HepG2 (cell line): ENCODE data around the gene NIBAN1. TPM values are rescaled to one million over a fixed set of nuclear protein-coding genes. Genes with fewer than 3 reads are reported as not detected.

Source experiments
- ATAC-seq: fragments of 200-7000 bp; cut with Tn5 transposase; 3 replicates; pipeline ENCODE4 v1.9.1; 2020; ENCODE audit warnings: mild to moderate bottlenecking, moderate library complexity
- BruUV-seq: library from RNA; stranded (reverse); fragments of 400-500 nt; replicated peaks from 2 replicates; lab custom pipeline; 2021; lab: Mats Ljungman, UMichigan
- CTCF ChIA-PET: fragments of 300-600 bp; formaldehyde crosslinking; extraction: SDS; loops from one replicate; lab custom pipeline; 2021; ENCODE audit warnings: low total read pairs, inconsistent platforms, low intra/inter-chr PET ratio; lab: Yijun Ruan, JAX
- POLR2A ChIA-PET: fragments of 350-600 bp; sonication (Branson Sonifier 250); formaldehyde crosslinking; loops from one replicate; lab custom pipeline; 2020; ENCODE audit warnings: antibody characterized with exemption, inconsistent platforms; lab: Yijun Ruan, JAX
- DNase-seq: peaks from one replicate; pipeline ENCODE4 v3.0.0-alpha.2; 2015; ENCODE audit warnings: low spot score
- FAIRE-seq: peaks from 3 replicates; lab custom pipeline; 2011; peaks lifted over from hg19 to GRCh38; lab: Jason Lieb, UNC
- H2AFZ ChIP-seq: one replicate; pipeline ENCODE4 v1.6.1; 2011; ENCODE audit warnings: low read length, inconsistent platforms
- H3K27ac ChIP-seq: fragments of 300-600 bp; 3 replicates; pipeline ENCODE4 v1.8.0; 2011; ENCODE audit warnings: mixed run types, mild to moderate bottlenecking, mixed read lengths, low read length, inconsistent platforms; ENCODE audit not compliant: insufficient read depth; ENCODE audit errors: extremely low read length
- H3K27me3 ChIP-seq, 2 experiments: fragments of 200-600 bp in 1 of 2; 2 replicates in 1 of 2; 3 replicates in 1 of 2; pipeline versions ENCODE4 v1.6.0 to v1.8.0; 2011; ENCODE audit warnings: low read length in 2 of 2, mild to moderate bottlenecking in 2 of 2, moderate library complexity in 2 of 2, inconsistent platforms in 1 of 2; ENCODE audit not compliant: insufficient read depth in 2 of 2, control insufficient read depth in 1 of 2
- H3K36me3 ChIP-seq, 2 experiments: fragments of 200-600 bp in 1 of 2; replicated peaks in 1 of 2; 2 replicates in 1 of 2; 3 replicates in 1 of 2; pipeline versions ENCODE4 v1.5.1 to v1.8.0; 2011; ENCODE audit warnings: low read length in 2 of 2, inconsistent platforms in 1 of 2; ENCODE audit not compliant: insufficient read depth in 2 of 2, control insufficient read depth in 1 of 2
- H3K4me1 ChIP-seq: 2 replicates; pipeline ENCODE4 v1.5.1; 2012; ENCODE audit warnings: low read length, inconsistent platforms; ENCODE audit not compliant: insufficient read depth
- H3K4me2 ChIP-seq: 2 replicates; pipeline ENCODE4 v1.6.0; 2011; ENCODE audit warnings: low read depth, low read length, inconsistent platforms
- H3K4me3 ChIP-seq, 3 experiments: fragments of 200-600 bp in 1 of 3; sonication (generic), shearing (Covaris generic) in 1 of 3; replicated peaks in 1 of 3; 2 replicates each; pipeline ENCODE4 v1.5.1; 2011 to 2016; ENCODE audit warnings: low read length in 3 of 3, inconsistent platforms in 2 of 3, low read depth in 2 of 3, mild to moderate bottlenecking in 2 of 3, control low read depth in 1 of 3, mixed read lengths in 1 of 3; ENCODE audit not compliant: insufficient read depth in 1 of 3
- H3K79me2 ChIP-seq: one replicate; pipeline ENCODE4 v1.6.1; 2011; ENCODE audit warnings: low read length, inconsistent platforms; ENCODE audit not compliant: insufficient read depth
- H3K9ac ChIP-seq: 2 replicates; pipeline ENCODE4 v1.6.0; 2011; ENCODE audit warnings: mild to moderate bottlenecking, low read depth, low read length, inconsistent platforms; ENCODE audit not compliant: insufficient read depth
- H3K9me3 ChIP-seq: 2 replicates; pipeline ENCODE4 v1.5.1; 2012; ENCODE audit warnings: mild to moderate bottlenecking, low read length
- H4K20me1 ChIP-seq: 2 replicates; pipeline ENCODE4 v1.6.0; 2011; ENCODE audit warnings: inconsistent platforms, mild to moderate bottlenecking, low read length, moderate library complexity; ENCODE audit not compliant: insufficient read depth
- ATF7 ChIP-seq, 2 experiments: fragments of 450-650 bp in 1 of 2; sonication (generic) in 1 of 2; formaldehyde crosslinking in 1 of 2; IDR thresholded peaks; 2 replicates each; pipeline versions ENCODE4 v1.4.0 to v1.6.1; 2016 to 2020; ENCODE audit warnings: antibody characterized with exemption in 1 of 2, mild to moderate bottlenecking in 1 of 2, missing genetic modification reagents in 1 of 2
- CENPX ChIP-seq: sonication (generic); formaldehyde crosslinking; IDR thresholded peaks from 2 replicates; pipeline ENCODE4 v1.9.0; 2021; ENCODE audit warnings: mild to moderate bottlenecking, missing genetic modification reagents, moderate library complexity
- FOXA3 ChIP-seq: IDR thresholded peaks from 2 replicates; pipeline ENCODE4 v1.6.1; 2016; ENCODE audit warnings: missing genetic modification reagents, missing compliant biosample characterization
- HES4 ChIP-seq: sonication (generic); formaldehyde crosslinking; IDR thresholded peaks from 2 replicates; pipeline ENCODE4 v1.9.0; 2021; ENCODE audit warnings: mild to moderate bottlenecking, missing genetic modification reagents, borderline replicate concordance
- JUNB ChIP-seq: sonication (generic); formaldehyde crosslinking; IDR thresholded peaks from 2 replicates; pipeline ENCODE4 v1.8.0; 2022; ENCODE audit warnings: missing genetic modification reagents, mild to moderate bottlenecking, borderline replicate concordance
- LCORL ChIP-seq, 2 experiments: fragments of 450-650 bp in 1 of 2; sonication (generic) in 1 of 2; formaldehyde crosslinking in 1 of 2; IDR thresholded peaks; 2 replicates each; pipeline versions ENCODE4 v1.5.0 to v1.6.1; 2017 to 2020; ENCODE audit warnings: antibody characterized with exemption in 1 of 2, missing genetic modification reagents in 1 of 2
- MED1 ChIP-seq: sonication (generic); formaldehyde crosslinking; IDR thresholded peaks from 2 replicates; pipeline ENCODE4 v1.4.0; 2020; ENCODE audit warnings: missing genetic modification reagents
- MED8 ChIP-seq: sonication (generic); formaldehyde crosslinking; IDR thresholded peaks from 2 replicates; pipeline ENCODE4 v1.8.1; 2023; ENCODE audit warnings: mild to moderate bottlenecking, missing genetic modification reagents; ENCODE audit not compliant: insufficient replicate concordance
- MZF1 ChIP-seq: sonication (generic); formaldehyde crosslinking; IDR thresholded peaks from 2 replicates; pipeline ENCODE4 v1.8.1; 2023; ENCODE audit warnings: mild to moderate bottlenecking, missing genetic modification reagents, borderline replicate concordance
- NR3C1 ChIP-seq: sonication (generic); formaldehyde crosslinking; IDR thresholded peaks from 2 replicates; pipeline ENCODE4 v1.4.0; 2020; ENCODE audit warnings: missing genetic modification reagents
- POLR2AphosphoS2 ChIP-seq: IDR thresholded peaks from 2 replicates; pipeline ENCODE4 v1.6.1; 2011; ENCODE audit warnings: low read depth, low read length, improper control_type of control experiment
- RFXAP ChIP-seq: sonication (generic); formaldehyde crosslinking; IDR thresholded peaks from 2 replicates; pipeline ENCODE4 v1.4.0; 2020; ENCODE audit warnings: missing genetic modification reagents, borderline replicate concordance
- SALL2 ChIP-seq: sonication (generic); formaldehyde crosslinking; IDR thresholded peaks from 2 replicates; pipeline ENCODE4 v1.8.1; 2023; ENCODE audit warnings: mild to moderate bottlenecking, missing genetic modification reagents, inconsistent platforms
- TAF1 ChIP-seq: sonication (generic); formaldehyde crosslinking; IDR thresholded peaks from 2 replicates; pipeline ENCODE4 v1.4.0; 2020; ENCODE audit warnings: missing genetic modification reagents
- ZFAT ChIP-seq: sonication (generic); formaldehyde crosslinking; conservative IDR thresholded peaks from 2 replicates; pipeline ENCODE4 v1.8.1; 2023; ENCODE audit warnings: missing genetic modification reagents, inconsistent platforms
- ZNF20 ChIP-seq: sonication (generic); formaldehyde crosslinking; IDR thresholded peaks from 2 replicates; pipeline ENCODE4 v1.4.0; 2020; ENCODE audit warnings: mild to moderate bottlenecking, moderate library complexity, missing genetic modification reagents
- ZNF234 ChIP-seq: sonication (generic); formaldehyde crosslinking; conservative IDR thresholded peaks from 2 replicates; pipeline ENCODE4 v1.5.1; 2020; ENCODE audit warnings: mild to moderate bottlenecking, missing genetic modification reagents
- ZNF335 ChIP-seq: sonication (generic); formaldehyde crosslinking; IDR thresholded peaks from 2 replicates; pipeline ENCODE4 v1.4.0; 2020; ENCODE audit warnings: missing genetic modification reagents
- ZNF674 ChIP-seq: sonication (generic); formaldehyde crosslinking; IDR thresholded peaks from 2 replicates; pipeline ENCODE4 v1.5.0; 2020; ENCODE audit warnings: low read depth, mild to moderate bottlenecking, missing genetic modification reagents
- ZSCAN31 ChIP-seq: sonication (generic); formaldehyde crosslinking; IDR thresholded peaks from 2 replicates; pipeline ENCODE4 v1.5.0; 2020; ENCODE audit warnings: low read depth, mild to moderate bottlenecking, missing genetic modification reagents
- in situ Hi-C: cut with HindIII; loops from 2 replicates; pipeline ENCODE4 v1.10.0; 2017; ENCODE audit warnings: low pct_unique_long_range_greater_than_20kb; ENCODE audit not compliant: extremely low pct_ligation_motif_present
- intact Hi-C: fragments of 100-400 bp; cut with micrococcal nuclease; formaldehyde crosslinking; loops from one replicate; pipeline ENCODE4 v1.10.0; 2022; ENCODE audit not compliant: unreplicated experiment
- polyA plus RNA-seq, 8 experiments: library from polyadenylated mRNA; depleted of rRNA in 3 of 8; stranded (reverse) in 7 of 8; unstranded in 1 of 8; fragments of >200 nt; fragmentation: Illumina TruSeq in 4 of 8; extraction: Trizol in 4 of 8; gene quantifications; 2 replicates each; pipeline versions ENCODE4 v1.2.1 to v1.2.3, GENCODE V29; 2011 to 2016; ENCODE audit warnings: low read depth in 4 of 8, missing spikeins in 1 of 8, mixed read lengths in 1 of 8; ENCODE audit not compliant: insufficient read depth in 1 of 8
- total RNA-seq, 5 experiments: library from RNA; depleted of rRNA; stranded (reverse); fragments of >200 nt; fragmentation: Illumina TruSeq; extraction: Trizol; gene quantifications; 2 replicates each; pipeline ENCODE4 v1.2.3, GENCODE V29; 2016; ENCODE audit warnings: low read depth in 1 of 5
- TF ChIP-seq, protein P1 (sequence below): sonication (generic); formaldehyde crosslinking; IDR thresholded peaks from 2 replicates; pipeline ENCODE4 v1.5.0; 2020; ENCODE audit warnings: missing genetic modification reagents
- TF ChIP-seq, protein P2 (sequence below): sonication (generic); formaldehyde crosslinking; IDR thresholded peaks from 2 replicates; pipeline ENCODE4 v1.4.0; 2020; ENCODE audit warnings: missing genetic modification reagents, borderline replicate concordance
- TF ChIP-seq, protein P3 (sequence below): sonication (generic); formaldehyde crosslinking; IDR thresholded peaks from 2 replicates; pipeline ENCODE4 v1.5.0; 2020; ENCODE audit warnings: missing genetic modification reagents

The NIBAN1 gene
- total and polyA plus RNA-seq, 2 of the 13 experiments (the other 11 are each of a cell fraction or from before 2014, with no cell fraction given): not detected

DNA sequence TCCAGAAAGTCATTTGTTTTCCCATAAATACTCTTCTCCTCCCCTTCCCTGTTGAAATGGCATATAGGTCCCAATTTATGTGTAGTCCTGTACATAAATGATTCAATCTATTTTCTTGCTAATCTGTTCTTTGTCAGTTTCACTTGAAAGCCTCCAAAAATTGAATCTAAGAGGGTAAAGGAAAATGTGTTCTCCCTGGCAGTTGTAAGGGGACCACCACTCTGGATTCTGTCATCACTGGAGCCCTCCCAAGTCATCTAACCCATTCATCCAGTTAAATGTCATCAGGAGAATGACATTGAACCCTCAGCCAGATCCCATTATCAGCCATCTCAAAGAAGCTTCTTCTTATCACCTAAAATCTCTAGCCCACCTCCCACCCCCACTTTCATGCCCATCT, 36.1 kb upstream of the NIBAN1 start (continued):
- no peak for TF ChIP-seq SALL2
- no peak for TF ChIP-seq JUNB (CRISPR knock-in tag)
- no peak for TF ChIP-seq ZNF234 (CRISPR knock-in tag)
- no peak for TF ChIP-seq ZNF335 (CRISPR knock-in tag)
- TF ChIP-seq, protein P1, sequence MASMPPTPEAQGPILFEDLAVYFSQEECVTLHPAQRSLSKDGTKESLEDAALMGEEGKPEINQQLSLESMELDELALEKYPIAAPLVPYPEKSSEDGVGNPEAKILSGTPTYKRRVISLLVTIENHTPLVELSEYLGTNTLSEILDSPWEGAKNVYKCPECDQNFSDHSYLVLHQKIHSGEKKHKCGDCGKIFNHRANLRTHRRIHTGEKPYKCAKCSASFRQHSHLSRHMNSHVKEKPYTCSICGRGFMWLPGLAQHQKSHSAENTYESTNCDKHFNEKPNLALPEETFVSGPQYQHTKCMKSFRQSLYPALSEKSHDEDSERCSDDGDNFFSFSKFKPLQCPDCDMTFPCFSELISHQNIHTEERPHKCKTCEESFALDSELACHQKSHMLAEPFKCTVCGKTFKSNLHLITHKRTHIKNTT (CRISPR knock-in tag): no peak
- no peak for TF ChIP-seq MED8 (CRISPR knock-in tag)

DNA sequence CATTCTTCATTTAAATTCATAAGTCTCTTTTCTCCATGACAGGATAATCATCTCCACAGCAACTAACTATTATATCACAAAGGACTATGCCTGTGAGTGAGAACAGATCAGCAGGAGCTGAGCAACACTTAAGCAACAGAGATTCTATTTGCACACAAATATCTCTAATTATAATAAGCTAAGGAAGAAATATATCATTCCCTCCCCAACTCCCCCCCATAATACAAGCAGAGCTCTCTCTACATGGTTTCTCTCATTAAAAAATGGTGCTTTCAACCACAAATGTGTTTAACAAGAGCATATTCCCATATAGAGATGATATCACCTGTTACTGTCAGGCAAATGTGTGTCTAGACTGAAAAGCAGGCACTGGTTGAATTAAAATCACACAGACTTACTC, 34.5 kb upstream of the NIBAN1 start:
- intact Hi-C loops: no loop called here
- Histone ChIP-seq H3K9me3 (no peaks in the 10 kb centered on the region), H3K4me1 (peaks cover 5% of the 10 kb centered on the region; the same call in 1 of the 2 replicates), H3K27ac (no peak overlapping the region), H3K9ac (no peak overlapping the region), H4K20me1 (no peaks in the 10 kb centered on the region), H3K79me2 (no peaks in the 10 kb centered on the region), H2AFZ (no peak overlapping the region), H3K4me2 (no peak overlapping the region), H3K4me3 (no peak overlapping the region), H3K27me3 (0 out of 5 replicates have a peak, but pooled peaks cover 0 to 6% of the 10 kb centered on the region in 2 experiments), H3K36me3 (no peaks in the 10 kb centered on the region)
- DNase-seq: no peak
- in situ Hi-C loops: no loop called here
- no TSS peak for BruUV-seq
- FAIRE-seq: no peak
- POLR2A ChIA-PET: no interaction called here
- ATAC-seq: no peak
- CTCF ChIA-PET: no interaction called here
- TF ChIP-seq, protein P2, sequence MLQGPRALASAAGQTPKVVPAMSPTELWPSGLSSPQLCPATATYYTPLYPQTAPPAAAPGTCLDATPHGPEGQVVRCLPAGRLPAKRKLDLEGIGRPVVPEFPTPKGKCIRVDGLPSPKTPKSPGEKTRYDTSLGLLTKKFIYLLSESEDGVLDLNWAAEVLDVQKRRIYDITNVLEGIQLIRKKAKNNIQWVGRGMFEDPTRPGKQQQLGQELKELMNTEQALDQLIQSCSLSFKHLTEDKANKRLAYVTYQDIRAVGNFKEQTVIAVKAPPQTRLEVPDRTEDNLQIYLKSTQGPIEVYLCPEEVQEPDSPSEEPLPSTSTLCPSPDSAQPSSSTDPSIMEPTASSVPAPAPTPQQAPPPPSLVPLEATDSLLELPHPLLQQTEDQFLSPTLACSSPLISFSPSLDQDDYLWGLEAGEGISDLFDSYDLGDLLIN: no peak
- TF ChIP-seq HES4 (no peak), TAF1 (no peak), POLR2AphosphoS2 (no peak), ATF7 (IDR thresholded peaks at IDR 0.05) (no peak), ATF7 (CRISPR knock-in tag; IDR thresholded peaks at IDR 0.05) (no peak), ZSCAN31 (CRISPR knock-in tag) (no peak), RFXAP (no peak), FOXA3 (CRISPR knock-in tag) (no peak), MZF1 (CRISPR knock-in tag) (no peak), ZFAT (CRISPR knock-in tag) (no peak), MED1 (CRISPR knock-in tag) (no peak), LCORL (IDR thresholded peaks at IDR 0.05) (no peak), LCORL (CRISPR knock-in tag; IDR thresholded peaks at IDR 0.05) (no peak), ZNF674 (CRISPR knock-in tag) (no peak), CENPX (CRISPR knock-in tag) (no peak), NR3C1 (CRISPR knock-in tag) (no peak), ZNF20 (CRISPR knock-in tag) (no peak)
- TF ChIP-seq, protein P3, sequence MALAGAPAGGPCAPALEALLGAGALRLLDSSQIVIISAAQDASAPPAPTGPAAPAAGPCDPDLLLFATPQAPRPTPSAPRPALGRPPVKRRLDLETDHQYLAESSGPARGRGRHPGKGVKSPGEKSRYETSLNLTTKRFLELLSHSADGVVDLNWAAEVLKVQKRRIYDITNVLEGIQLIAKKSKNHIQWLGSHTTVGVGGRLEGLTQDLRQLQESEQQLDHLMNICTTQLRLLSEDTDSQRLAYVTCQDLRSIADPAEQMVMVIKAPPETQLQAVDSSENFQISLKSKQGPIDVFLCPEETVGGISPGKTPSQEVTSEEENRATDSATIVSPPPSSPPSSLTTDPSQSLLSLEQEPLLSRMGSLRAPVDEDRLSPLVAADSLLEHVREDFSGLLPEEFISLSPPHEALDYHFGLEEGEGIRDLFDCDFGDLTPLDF (CRISPR knock-in tag): no peak
